HepG2 (cell line): ENCODE data around the gene ZMIZ1. TPM values are rescaled to one million over a fixed set of nuclear protein-coding genes. Genes with fewer than 3 reads are reported as not detected.

Source experiments
- ASH2L ChIP-seq: fragments of 300-600, 200-600 bp; sonication (generic); IDR thresholded peaks from 2 replicates; pipeline ENCODE4 v1.7.0; 2017; ENCODE audit warnings: low read depth, mild to moderate bottlenecking, moderate library complexity, mixed read lengths, low read length; ENCODE audit not compliant: insufficient read length
- CBX1 ChIP-seq: IDR thresholded peaks from one replicate; pipeline ENCODE4 v1.6.1; 2016; ENCODE audit warnings: antibody characterized with exemption, low read depth
- CC2D1A ChIP-seq: sonication (generic); formaldehyde crosslinking; IDR thresholded peaks from 2 replicates; pipeline ENCODE4 v1.8.1; 2023; ENCODE audit warnings: mild to moderate bottlenecking, missing genetic modification reagents
- EHMT2 ChIP-seq: fragments of 200-600 bp; sonication (generic); IDR thresholded peaks from 2 replicates; pipeline ENCODE4 v1.7.0; 2017; ENCODE audit warnings: antibody characterized with exemption, low read depth, low read length, borderline replicate concordance
- GFI1 ChIP-seq: sonication (generic); formaldehyde crosslinking; IDR thresholded peaks from 2 replicates; pipeline ENCODE4 v1.5.0; 2020; ENCODE audit warnings: missing genetic modification reagents, mild to moderate bottlenecking, borderline replicate concordance
- NR2F6 ChIP-seq, 2 experiments: IDR thresholded peaks; 2 replicates each; pipeline ENCODE4 v1.6.1; 2016; ENCODE audit warnings: antibody characterized with exemption in 1 of 2, mild to moderate bottlenecking in 1 of 2
- TCF7L2 ChIP-seq: IDR thresholded peaks from 2 replicates; pipeline ENCODE4 v1.6.1; 2011; ENCODE audit warnings: mild to moderate bottlenecking, low read depth, low read length, moderate library complexity
- TGIF2 ChIP-seq: IDR thresholded peaks from 2 replicates; pipeline ENCODE4 v1.6.1; 2016; ENCODE audit warnings: control low read depth, missing compliant biosample characterization
- ZFP1 ChIP-seq: IDR thresholded peaks from 2 replicates; pipeline ENCODE4 v1.6.1; 2016
- ZNF329 ChIP-seq: sonication (generic); formaldehyde crosslinking; IDR thresholded peaks from 2 replicates; pipeline ENCODE4 v1.9.0; 2021; ENCODE audit warnings: low read depth, mild to moderate bottlenecking, missing genetic modification reagents
- ZNF337 ChIP-seq: sonication (generic); formaldehyde crosslinking; IDR thresholded peaks from 2 replicates; pipeline ENCODE4 v1.5.1; 2020; ENCODE audit warnings: missing genetic modification reagents, low read depth, mild to moderate bottlenecking, borderline replicate concordance
- ZNF549 ChIP-seq: sonication (generic); formaldehyde crosslinking; IDR thresholded peaks from 2 replicates; pipeline ENCODE4 v1.5.0; 2020; ENCODE audit warnings: missing genetic modification reagents
- ZSCAN12 ChIP-seq: sonication (generic); formaldehyde crosslinking; IDR thresholded peaks from 2 replicates; pipeline ENCODE4 v1.9.0; 2021; ENCODE audit warnings: mild to moderate bottlenecking, missing genetic modification reagents
- polyA plus RNA-seq, 8 experiments: library from polyadenylated mRNA; depleted of rRNA in 3 of 8; stranded (reverse) in 7 of 8; unstranded in 1 of 8; fragments of >200 nt; fragmentation: Illumina TruSeq in 4 of 8; extraction: Trizol in 4 of 8; gene quantifications; 2 replicates each; pipeline versions ENCODE4 v1.2.1 to v1.2.3, GENCODE V29; 2011 to 2016; ENCODE audit warnings: low read depth in 4 of 8, missing spikeins in 1 of 8, mixed read lengths in 1 of 8; ENCODE audit not compliant: insufficient read depth in 1 of 8
- total RNA-seq, 5 experiments: library from RNA; depleted of rRNA; stranded (reverse); fragments of >200 nt; fragmentation: Illumina TruSeq; extraction: Trizol; gene quantifications; 2 replicates each; pipeline ENCODE4 v1.2.3, GENCODE V29; 2016; ENCODE audit warnings: low read depth in 1 of 5
- TF ChIP-seq, protein P1 (sequence below): sonication (generic); formaldehyde crosslinking; conservative IDR thresholded peaks from 2 replicates; pipeline ENCODE4 v1.8.0; 2022; ENCODE audit warnings: mild to moderate bottlenecking, moderate library complexity, missing genetic modification reagents
- TF ChIP-seq, protein P2 (sequence below): sonication (generic); formaldehyde crosslinking; IDR thresholded peaks from 2 replicates; pipeline ENCODE4 v1.8.0; 2022; ENCODE audit warnings: mild to moderate bottlenecking, missing genetic modification reagents, moderate library complexity
- TF ChIP-seq, protein P3 (sequence below): sonication (generic); formaldehyde crosslinking; IDR thresholded peaks from 2 replicates; pipeline ENCODE4 v1.4.0; 2020; ENCODE audit warnings: missing genetic modification reagents
- TF ChIP-seq, protein P4 (sequence below): sonication (generic); formaldehyde crosslinking; IDR thresholded peaks from 2 replicates; pipeline ENCODE4 v1.8.0; 2022; ENCODE audit warnings: mild to moderate bottlenecking, missing genetic modification reagents; ENCODE audit not compliant: insufficient replicate concordance
- TF ChIP-seq, protein P5 (sequence below): sonication (generic); formaldehyde crosslinking; IDR thresholded peaks from 2 replicates; pipeline ENCODE4 v1.4.0; 2020; ENCODE audit warnings: mild to moderate bottlenecking, missing genetic modification reagents

ZMIZ1 gene
- total and polyA plus RNA-seq, 2 of the 13 experiments (the other 11 are each of a cell fraction or from before 2014, with no cell fraction given) = 5.3 to 10.2 TPM

DNA sequence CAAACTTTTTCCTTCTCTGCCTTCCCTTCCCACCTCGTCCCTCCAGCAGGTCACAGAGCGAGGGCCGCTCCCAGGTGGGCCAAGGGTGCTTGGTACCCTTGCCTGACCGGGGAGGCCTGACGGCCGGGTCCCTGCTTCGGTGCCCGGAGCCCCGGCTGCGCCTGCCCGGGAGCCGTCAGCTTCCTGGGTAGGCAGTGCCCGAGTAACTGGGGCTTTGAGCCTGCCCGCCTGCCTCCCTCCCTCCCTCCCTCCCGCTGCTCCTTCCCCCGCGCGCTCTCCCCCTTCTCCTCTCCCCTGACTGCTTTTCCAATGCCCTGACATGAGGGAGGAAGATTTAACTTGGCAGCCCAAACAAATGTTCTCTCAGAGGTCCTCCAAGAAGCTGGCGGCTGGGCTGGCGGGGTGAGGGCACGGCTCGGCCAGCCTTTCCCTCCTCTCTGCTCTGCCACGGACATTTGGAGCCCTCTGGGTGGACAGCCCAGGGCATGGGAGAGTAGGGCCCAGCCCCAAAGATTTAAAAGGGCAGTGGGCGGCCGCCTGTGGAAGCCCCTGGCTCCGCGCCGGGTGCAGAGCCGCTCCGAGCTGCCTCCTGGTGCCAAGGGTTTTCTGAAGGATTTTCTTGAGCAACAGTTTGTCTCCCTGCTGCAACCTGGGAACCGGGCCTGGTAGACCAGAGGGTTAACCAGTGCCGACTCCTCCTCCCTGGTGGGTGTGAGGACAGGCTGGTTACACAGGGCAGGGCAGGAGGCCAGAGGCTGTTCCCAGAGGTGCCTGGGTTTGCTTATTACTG is 2.0 kb downstream of the ZMIZ1 start (continued):
- TF ChIP-seq TGIF2 (CRISPR knock-in tag) (0 out of 2 replicates have a peak, but pooled peaks have one; percentile 23), ASH2L (peak; percentile 53), EHMT2 (no peak), GFI1 (CRISPR knock-in tag) (no peak), ZSCAN12 (CRISPR knock-in tag) (0 out of 2 replicates have a peak, but pooled peaks have one; percentile 42), CC2D1A (CRISPR knock-in tag) (no peak), ZNF549 (CRISPR knock-in tag) (no peak), NR2F6 (IDR thresholded peaks at IDR 0.05) (no peak), NR2F6 (CRISPR knock-in tag; IDR thresholded peaks at IDR 0.05) (no peak), ZNF329 (CRISPR knock-in tag) (no peak), TCF7L2 (no peak), ZFP1 (CRISPR knock-in tag) (no peak; the same call in 1 of the 2 replicates), ZNF337 (CRISPR knock-in tag) (no peak), CBX1 (no peak)
- TF ChIP-seq, protein P1, sequence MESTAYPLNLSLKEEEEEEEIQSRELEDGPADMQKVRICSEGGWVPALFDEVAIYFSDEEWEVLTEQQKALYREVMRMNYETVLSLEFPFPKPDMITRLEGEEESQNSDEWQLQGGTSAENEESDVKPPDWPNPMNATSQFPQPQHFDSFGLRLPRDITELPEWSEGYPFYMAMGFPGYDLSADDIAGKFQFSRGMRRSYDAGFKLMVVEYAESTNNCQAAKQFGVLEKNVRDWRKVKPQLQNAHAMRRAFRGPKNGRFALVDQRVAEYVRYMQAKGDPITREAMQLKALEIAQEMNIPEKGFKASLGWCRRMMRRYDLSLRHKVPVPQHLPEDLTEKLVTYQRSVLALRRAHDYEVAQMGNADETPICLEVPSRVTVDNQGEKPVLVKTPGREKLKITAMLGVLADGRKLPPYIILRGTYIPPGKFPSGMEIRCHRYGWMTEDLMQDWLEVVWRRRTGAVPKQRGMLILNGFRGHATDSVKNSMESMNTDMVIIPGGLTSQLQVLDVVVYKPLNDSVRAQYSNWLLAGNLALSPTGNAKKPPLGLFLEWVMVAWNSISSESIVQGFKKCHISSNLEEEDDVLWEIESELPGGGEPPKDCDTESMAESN (CRISPR knock-in tag) = no peak
- TF ChIP-seq, protein P2, sequence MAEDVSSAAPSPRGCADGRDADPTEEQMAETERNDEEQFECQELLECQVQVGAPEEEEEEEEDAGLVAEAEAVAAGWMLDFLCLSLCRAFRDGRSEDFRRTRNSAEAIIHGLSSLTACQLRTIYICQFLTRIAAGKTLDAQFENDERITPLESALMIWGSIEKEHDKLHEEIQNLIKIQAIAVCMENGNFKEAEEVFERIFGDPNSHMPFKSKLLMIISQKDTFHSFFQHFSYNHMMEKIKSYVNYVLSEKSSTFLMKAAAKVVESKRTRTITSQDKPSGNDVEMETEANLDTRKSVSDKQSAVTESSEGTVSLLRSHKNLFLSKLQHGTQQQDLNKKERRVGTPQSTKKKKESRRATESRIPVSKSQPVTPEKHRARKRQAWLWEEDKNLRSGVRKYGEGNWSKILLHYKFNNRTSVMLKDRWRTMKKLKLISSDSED (CRISPR knock-in tag) = no peak
- TF ChIP-seq, protein P3, sequence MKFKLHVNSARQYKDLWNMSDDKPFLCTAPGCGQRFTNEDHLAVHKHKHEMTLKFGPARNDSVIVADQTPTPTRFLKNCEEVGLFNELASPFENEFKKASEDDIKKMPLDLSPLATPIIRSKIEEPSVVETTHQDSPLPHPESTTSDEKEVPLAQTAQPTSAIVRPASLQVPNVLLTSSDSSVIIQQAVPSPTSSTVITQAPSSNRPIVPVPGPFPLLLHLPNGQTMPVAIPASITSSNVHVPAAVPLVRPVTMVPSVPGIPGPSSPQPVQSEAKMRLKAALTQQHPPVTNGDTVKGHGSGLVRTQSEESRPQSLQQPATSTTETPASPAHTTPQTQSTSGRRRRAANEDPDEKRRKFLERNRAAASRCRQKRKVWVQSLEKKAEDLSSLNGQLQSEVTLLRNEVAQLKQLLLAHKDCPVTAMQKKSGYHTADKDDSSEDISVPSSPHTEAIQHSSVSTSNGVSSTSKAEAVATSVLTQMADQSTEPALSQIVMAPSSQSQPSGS = 0 out of 2 replicates have a peak, but pooled peaks have one; percentile 47
- TF ChIP-seq, protein P4, sequence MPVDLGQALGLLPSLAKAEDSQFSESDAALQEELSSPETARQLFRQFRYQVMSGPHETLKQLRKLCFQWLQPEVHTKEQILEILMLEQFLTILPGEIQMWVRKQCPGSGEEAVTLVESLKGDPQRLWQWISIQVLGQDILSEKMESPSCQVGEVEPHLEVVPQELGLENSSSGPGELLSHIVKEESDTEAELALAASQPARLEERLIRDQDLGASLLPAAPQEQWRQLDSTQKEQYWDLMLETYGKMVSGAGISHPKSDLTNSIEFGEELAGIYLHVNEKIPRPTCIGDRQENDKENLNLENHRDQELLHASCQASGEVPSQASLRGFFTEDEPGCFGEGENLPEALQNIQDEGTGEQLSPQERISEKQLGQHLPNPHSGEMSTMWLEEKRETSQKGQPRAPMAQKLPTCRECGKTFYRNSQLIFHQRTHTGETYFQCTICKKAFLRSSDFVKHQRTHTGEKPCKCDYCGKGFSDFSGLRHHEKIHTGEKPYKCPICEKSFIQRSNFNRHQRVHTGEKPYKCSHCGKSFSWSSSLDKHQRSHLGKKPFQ (CRISPR knock-in tag) = peak; percentile 69
- TF ChIP-seq, protein P5, sequence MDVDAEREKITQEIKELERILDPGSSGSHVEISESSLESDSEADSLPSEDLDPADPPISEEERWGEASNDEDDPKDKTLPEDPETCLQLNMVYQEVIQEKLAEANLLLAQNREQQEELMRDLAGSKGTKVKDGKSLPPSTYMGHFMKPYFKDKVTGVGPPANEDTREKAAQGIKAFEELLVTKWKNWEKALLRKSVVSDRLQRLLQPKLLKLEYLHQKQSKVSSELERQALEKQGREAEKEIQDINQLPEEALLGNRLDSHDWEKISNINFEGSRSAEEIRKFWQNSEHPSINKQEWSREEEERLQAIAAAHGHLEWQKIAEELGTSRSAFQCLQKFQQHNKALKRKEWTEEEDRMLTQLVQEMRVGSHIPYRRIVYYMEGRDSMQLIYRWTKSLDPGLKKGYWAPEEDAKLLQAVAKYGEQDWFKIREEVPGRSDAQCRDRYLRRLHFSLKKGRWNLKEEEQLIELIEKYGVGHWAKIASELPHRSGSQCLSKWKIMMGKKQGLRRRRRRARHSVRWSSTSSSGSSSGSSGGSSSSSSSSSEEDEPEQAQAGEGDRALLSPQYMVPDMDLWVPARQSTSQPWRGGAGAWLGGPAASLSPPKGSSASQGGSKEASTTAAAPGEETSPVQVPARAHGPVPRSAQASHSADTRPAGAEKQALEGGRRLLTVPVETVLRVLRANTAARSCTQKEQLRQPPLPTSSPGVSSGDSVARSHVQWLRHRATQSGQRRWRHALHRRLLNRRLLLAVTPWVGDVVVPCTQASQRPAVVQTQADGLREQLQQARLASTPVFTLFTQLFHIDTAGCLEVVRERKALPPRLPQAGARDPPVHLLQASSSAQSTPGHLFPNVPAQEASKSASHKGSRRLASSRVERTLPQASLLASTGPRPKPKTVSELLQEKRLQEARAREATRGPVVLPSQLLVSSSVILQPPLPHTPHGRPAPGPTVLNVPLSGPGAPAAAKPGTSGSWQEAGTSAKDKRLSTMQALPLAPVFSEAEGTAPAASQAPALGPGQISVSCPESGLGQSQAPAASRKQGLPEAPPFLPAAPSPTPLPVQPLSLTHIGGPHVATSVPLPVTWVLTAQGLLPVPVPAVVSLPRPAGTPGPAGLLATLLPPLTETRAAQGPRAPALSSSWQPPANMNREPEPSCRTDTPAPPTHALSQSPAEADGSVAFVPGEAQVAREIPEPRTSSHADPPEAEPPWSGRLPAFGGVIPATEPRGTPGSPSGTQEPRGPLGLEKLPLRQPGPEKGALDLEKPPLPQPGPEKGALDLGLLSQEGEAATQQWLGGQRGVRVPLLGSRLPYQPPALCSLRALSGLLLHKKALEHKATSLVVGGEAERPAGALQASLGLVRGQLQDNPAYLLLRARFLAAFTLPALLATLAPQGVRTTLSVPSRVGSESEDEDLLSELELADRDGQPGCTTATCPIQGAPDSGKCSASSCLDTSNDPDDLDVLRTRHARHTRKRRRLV (CRISPR knock-in tag) = no peak
